Occipital lobe (tissue), 2 donors: ENCODE data around the gene LRRC1. TPM values are rescaled to one million over a fixed set of nuclear protein-coding genes. Genes with fewer than 3 reads are reported as not detected.
A peak's percentile ranks its signal among the peaks of the same experiment; 100 is the strongest.
"Not testable (repeated sequence)": the region's sequence is repeated elsewhere in the genome, so short reads cannot be mapped to it uniquely, and the experiment has no call there.

ENCODE experiments used
- DNase-seq: peaks from one replicate; lab custom pipeline; 2025; lab: John Stamatoyannopoulos, UW
- total RNA-seq: library from RNA; depleted of rRNA; stranded (reverse); fragments of >200 nt; gene quantifications from one replicate; pipeline ENCODE4 v1.2.3, GENCODE V29; 2014

LRRC1 gene
- total RNA-seq, 1 donor from 2014 or later = 12.0 TPM

GRCh38 chr6:53792016-53792415, 2.8 kb upstream of the LRRC1 start:
- DNase-seq = no peak

- no peak for DNase-seq
Measured at GRCh38 chr6:53792973-53793317, 1.9 kb upstream of the LRRC1 start.

- peak; percentile 50 for DNase-seq
Measured at GRCh38 chr6:53793318-53794136, 1.3 kb upstream of the LRRC1 start.

- peak; percentile 63 for DNase-seq
Measured at GRCh38 chr6:53794137-53794719, 577 bp upstream of the LRRC1 start.

- DNase-seq = peak; percentile 26
Measured at GRCh38 chr6:53795340-53795701, 516 bp downstream of the LRRC1 start.

- no peak for DNase-seq
Measured at GRCh38 chr6:53795702-53796450, 1.1 kb downstream of the LRRC1 start.

GRCh38 chr6:53796451-53796780, 1.6 kb downstream of the LRRC1 start:
- no peak for DNase-seq

- no peak for DNase-seq
Measured at GRCh38 chr6:53796791-53797190, 2.0 kb downstream of the LRRC1 start.

- DNase-seq = no peak
Measured at GRCh38 chr6:53797304-53797703, 2.5 kb downstream of the LRRC1 start.

- DNase-seq = no peak
Measured at GRCh38 chr6:53799340-53799739, 4.5 kb downstream of the LRRC1 start.

- DNase-seq = no peak
Measured at GRCh38 chr6:53801022-53801421, 6.2 kb downstream of the LRRC1 start.

GRCh38 chr6:53802582-53802981, 7.8 kb downstream of the LRRC1 start:
- DNase-seq = no peak

- no peak for DNase-seq
Measured at GRCh38 chr6:53803081-53803860, 8.5 kb downstream of the LRRC1 start.

GRCh38 chr6:53805016-53805415, 10.2 kb downstream of the LRRC1 start:
- no peak for DNase-seq

- no peak for DNase-seq
Measured at GRCh38 chr6:53805725-53806124, 10.9 kb downstream of the LRRC1 start.

- DNase-seq = not testable (repeated sequence)
Measured at GRCh38 chr6:53807606-53808005, 12.8 kb downstream of the LRRC1 start.

- DNase-seq = no peak
Measured at GRCh38 chr6:53808302-53808881, 13.6 kb downstream of the LRRC1 start.

- no peak for DNase-seq
Measured at GRCh38 chr6:53809691-53810090, 14.9 kb downstream of the LRRC1 start.

GRCh38 chr6:53811082-53811481, 16.3 kb downstream of the LRRC1 start:
- DNase-seq = no peak

GRCh38 chr6:53811746-53812145, 16.9 kb downstream of the LRRC1 start:
- no peak for DNase-seq

GRCh38 chr6:53813096-53813495, 18.3 kb downstream of the LRRC1 start:
- DNase-seq = no peak

- no peak for DNase-seq
Measured at GRCh38 chr6:53813801-53814200, 19.0 kb downstream of the LRRC1 start.
